ENCODE measurements around the gene MID1.

GRCh38 chrX:10482708-10483107 lies 137.7 kb downstream of the MID1 start:
- TF ChIP-seq CTCF (conservative IDR thresholded peaks at IDR 0.05) = no peak
- no peak for TF ChIP-seq EZH2 (IDR thresholded peaks at IDR 0.05; ENCODE audit: low read depth)

Data from PC-9 (cell line).